HG02588 (cell line): ENCODE data around the gene MED6.
A peak's percentile ranks its signal among the peaks of the same experiment; 100 is the strongest.

Source experiments
- ATAC-seq: cut with Tn5 transposase; IDR thresholded peaks from one replicate; pipeline ENCODE4 v1.9.1; 2021; ENCODE audit warnings: mild to moderate bottlenecking, moderate library complexity; ENCODE audit not compliant: unreplicated experiment

Gene MED6, protein sequence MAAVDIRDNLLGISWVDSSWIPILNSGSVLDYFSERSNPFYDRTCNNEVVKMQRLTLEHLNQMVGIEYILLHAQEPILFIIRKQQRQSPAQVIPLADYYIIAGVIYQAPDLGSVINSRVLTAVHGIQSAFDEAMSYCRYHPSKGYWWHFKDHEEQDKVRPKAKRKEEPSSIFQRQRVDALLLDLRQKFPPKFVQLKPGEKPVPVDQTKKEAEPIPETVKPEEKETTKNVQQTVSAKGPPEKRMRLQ

DNA sequence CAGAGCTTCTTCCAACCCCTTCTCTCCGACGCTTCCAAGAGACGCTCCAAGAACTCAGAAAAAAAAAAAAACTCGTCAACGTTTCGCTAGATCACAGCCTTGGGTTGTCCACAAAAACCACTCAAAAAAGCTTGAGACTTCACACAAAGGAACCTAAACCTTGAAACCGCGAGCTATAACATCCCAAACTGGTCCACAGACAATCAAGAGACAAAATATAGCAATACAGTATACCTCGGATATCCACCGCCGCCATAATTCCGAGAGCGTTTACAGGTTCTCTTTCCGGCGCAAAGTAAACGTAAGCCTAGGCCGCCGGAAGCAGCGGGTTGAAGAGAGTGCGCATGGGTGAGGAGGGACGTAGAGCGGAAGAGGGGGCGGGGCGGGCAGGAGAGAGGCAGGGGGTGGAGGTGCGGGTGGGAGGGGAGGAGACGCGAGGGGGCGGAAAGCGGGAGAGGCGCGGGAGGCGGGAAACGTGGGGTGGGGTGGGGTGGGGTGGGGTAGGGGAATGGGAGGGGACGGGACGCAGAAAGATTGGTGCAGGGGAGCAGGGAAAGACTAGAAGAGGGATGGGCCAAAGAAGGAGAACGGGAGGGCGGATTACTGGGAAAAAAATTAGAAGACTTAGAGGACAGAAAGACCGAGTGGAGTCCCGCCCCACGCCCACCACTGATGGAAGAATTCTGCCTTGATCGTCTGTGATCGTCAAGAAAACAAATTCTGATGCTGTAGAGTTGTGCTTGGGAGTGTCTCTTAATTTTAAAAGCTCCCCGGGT, at the start of gene MED6:
Gene MED6, minus strand, starts transcription at position 274 of the 776 bp plus-strand sequence. Its CDS starts 18 bp downstream, at position 256.
- peak; percentile 91 for ATAC-seq

DNA sequence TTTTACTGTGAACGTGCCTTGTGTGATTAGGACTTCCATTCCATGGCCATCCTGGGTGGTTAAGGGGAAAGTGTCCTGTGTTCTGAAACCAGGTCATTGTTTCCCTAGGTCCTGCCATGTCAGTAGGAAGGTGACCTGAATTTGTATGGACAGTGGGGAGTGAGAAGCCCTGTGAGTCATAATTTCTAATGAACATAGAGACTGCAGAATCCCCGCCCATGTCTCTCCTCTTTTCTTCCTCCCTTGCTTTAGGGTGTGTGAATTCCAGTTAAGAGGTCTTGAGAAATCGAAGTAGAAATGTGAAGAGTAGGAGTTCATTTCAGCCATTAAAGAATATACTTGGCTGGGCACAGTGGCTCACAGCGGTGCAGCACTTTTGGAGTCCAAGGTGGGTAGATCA, 49.3 kb upstream of the MED6 start:
- no peak for ATAC-seq

DNA sequence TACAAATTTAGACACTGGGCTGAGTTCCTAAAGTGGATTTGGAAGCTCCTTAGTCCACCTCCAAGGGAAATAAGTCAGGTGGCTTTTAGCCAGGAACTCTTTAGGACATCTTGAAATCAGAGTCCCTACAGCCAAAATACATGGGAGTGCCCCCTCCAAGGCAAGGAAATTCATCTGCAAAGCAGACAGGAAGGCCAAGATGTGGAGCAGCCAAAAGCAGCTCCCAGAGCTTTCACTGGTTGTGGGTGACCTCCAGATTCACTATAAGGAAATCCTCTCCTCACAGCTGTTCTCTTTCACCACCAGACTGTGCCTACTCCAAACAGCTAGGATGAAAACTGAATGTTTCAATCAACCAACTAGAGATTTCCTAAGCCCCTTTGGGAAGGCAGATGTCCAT, 47.9 kb upstream of the MED6 start:
- no peak for ATAC-seq

DNA sequence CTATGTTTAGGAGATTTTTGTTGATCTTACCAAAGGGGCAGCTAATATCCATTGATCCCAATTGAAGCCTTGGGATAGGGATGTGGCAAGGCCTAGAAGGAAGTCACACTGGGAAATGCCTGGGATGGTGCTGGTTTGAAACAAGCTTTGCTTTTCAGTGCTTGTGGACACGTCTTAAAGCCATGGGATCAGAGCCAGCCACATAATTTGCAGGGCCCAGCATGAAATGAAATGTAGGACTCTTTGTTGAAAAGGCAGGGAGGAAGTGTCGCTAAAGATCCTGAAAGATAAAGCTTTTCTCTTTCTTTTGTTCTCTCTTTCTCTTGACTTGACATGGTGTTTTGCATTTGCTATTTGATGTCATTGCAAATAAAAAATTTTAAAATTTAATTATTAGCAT, 46.2 kb upstream of the MED6 start:
- ATAC-seq, result no peak

DNA sequence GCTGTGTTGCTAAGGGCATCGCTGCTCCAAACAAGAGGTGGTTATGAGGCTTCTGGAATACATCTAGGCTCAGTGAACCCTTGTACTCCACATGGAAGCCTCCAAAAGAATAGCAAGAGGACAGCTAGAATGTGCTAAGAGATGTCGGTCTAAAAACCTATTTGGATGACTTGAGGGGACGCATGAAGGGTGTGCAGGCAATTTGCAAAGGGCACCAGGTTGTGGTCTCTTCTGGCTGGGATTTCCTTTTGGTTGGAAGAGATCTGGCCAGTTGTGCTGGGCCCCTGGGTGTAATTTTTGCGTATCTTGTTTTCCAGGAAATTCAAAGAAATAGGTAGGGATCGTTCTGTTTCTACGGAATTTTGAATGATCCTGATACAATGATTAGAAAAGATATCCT, 45.4 kb upstream of the MED6 start:
- ATAC-seq, result no peak

DNA sequence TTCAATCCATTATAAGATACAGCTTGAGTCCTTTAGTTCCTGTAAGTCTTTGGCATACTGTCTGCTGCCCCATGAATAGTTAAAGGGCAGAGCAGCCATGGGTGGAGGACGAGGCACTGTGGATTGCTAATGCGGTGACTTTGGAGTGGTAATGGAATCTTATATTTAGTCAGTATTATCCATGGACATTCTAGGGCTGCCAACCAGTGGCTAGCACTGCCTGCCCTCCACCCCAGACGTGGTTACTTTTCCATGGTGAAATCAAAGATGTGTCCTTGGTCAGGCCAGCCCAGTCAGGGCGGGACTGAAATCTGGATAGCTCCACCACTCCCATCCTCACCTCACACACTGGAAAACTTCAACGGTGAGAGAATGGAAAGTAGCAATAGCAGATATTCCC, 43.5 kb upstream of the MED6 start:
- ATAC-seq, result no peak

DNA sequence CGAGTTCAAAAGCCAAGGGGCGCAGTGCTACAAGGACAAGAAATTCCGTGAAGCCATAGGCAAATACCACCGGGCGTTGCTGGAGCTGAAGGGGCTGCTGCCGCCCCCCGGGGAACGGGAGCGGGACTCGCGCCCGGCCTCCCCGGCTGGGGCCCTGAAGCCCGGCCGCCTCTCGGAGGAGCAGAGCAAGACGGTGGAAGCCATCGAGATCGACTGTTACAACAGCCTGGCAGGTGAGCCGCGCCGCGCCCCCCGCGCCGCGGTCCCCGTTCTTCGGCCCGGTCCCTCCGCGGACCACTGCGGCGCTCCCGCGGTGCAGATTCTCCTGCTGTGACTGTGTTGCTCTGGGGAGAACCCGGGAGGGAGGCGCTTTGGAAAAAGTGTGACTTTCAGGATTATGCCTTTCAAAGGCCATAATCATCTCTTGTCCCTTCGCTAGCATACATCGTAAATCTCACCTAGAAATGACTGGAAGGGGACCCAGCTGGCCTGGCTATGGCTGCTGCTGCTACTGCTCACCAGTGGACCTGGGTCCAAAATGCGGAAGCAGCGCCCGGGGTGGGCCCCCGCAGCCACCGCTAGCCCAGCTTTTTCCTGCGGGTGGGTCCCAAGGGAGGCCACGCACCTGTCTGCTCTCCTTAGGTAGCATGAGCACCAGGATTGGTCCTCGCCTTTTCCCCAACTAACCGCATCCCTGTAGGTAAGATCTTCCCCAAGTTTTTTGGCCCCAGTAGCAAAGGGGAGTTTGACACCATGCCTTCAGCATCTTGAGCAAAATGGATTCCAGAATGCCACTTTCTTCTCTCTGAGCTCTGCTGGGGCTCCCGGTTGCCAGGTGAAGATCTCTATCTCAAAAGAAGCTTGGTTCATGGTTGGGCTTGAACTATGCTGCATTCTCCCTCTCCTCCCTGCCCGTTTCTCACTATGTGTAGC, 42.1 kb upstream of the MED6 start:
- peak; percentile 36 for ATAC-seq

DNA sequence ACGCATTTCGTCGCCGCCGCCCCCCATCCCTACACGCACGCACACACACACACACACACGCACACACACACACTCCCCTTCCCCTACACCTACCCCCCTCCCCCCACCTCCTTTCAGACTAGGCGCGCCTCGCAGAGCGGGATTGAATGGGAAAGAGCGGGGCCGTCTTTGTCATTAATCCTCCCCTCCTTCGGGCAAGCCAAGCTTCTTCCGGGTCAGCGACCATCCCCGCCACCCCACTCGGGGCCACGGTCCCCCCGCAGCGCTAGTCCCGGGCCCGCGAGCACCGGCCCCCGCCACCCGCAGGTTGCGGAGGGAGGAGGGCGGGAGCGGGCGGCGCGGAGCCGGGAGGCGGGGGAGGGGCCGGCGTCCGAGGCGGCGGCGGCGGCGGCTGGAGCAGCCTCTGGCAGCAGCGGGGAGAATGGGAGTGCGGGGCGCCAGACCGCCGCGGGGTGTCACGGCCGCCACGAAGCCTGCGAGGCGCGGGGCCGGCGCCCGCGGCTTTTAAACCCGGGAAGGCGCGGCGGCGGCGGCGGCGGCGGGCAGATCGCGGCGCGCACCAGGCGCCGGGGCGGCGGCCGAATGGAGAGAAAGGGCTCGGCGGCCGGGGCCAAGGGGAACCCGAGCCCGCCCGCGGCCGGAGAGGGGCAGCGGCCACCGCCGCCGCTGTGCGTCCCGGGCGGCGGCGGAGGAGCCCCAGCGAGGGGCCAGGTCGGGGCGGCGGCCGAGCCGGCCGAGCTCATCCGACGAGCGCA, 41.3 kb upstream of the MED6 start, which contains the start of gene TTC9:
Gene TTC9, plus strand, starts transcription at position 369 of the 755 bp plus-strand sequence. Its CDS starts 214 bp downstream, at position 583.
- peak; percentile 21 for ATAC-seq

DNA sequence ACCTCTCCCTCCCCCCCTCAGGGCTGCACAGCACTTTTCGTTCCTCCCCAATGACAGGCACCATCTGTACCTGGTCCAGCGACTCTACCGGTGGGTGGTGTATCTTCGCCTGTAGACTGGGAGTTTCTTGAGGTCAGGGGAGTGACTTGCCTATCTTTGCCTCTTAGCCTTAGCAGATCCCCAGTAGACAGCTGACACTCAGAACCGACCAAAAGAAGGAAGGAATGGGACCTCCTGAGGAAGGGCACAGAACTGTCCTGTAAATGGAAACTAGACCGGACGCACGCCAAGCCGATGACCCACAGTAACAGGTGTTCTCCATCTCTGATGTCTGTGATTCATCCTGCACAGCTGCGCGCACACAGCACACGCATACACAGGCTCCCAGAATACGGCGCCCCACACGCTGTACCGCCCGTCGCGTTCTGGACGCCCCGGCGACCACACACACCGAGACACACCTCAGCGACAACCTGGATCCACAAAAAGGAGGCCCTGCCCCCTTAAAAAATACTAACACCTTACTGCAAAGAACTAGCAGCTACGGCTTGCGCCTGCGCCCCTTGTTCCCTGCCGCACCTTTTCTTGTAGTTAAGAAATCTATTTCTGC, 40.6 kb upstream of the MED6 start:
- peak; percentile 59 for ATAC-seq

DNA sequence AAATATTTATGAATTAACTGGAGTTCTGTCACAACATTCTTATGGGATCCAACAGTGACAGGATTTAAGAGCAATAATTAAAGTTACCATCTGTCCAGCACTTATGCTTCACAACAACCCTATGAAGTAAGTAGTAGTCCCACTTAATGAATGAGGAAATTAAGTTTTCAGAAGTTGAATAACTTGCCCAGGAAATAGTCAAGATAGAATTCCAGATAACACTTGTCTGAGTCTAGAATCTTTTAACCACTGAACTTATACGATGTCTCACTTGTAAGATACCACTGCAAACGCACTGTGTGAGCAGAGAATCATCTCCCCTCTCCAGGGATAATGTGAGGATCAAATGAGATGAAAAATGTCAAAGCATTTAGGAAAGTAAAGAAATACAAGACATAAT, 38.0 kb upstream of the MED6 start:
- ATAC-seq, result no peak

DNA sequence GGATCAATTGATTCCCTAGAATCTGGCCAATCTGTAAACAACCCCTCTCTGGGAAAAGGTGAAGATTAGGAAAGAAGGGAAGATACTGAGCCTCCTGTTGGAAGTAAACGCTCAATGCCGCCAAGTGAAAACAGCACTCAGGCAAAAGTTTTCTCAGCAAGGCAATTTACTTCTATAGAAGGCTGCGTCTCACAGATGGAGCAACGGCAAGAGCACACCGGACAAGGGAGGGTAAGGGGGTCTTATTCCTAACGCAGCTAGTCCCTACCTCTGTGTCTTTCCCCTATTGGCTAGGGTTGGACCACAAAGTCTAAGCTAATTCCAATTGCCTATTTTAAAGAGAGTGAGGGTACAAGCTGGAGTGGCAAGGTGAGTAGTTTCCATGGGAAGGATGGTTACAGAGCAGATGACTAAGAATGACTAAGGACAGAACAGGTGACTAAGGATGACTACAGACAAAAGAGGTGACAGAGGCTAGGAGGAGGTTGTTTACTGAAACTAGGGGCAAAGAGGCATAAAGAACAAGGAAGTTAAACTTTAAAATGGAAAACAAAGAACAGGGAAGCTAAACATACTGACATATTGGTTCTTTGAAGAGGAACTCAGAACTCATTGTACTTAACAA, 35.6 kb upstream of the MED6 start:
- ATAC-seq, result no peak

DNA sequence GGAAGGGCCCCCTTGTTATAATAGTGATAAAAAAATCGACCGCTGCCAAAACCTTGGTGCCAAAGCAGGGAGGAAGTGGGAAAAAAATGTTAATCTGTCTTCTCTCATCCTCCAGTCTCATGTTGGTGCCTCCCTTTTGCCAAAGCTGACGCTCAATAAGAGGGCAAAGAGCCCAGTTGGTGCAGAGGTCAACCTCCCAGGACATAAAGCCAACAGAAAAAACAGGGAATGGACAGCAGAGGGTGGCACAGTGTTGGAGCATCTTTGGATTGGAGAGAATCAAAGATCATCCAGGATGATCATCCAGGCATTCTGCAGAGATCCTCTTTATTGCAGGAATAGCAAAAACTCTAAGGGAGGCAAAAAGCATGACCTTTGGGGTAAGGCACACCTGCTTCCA, 31.5 kb upstream of the MED6 start:
- no peak for ATAC-seq

DNA sequence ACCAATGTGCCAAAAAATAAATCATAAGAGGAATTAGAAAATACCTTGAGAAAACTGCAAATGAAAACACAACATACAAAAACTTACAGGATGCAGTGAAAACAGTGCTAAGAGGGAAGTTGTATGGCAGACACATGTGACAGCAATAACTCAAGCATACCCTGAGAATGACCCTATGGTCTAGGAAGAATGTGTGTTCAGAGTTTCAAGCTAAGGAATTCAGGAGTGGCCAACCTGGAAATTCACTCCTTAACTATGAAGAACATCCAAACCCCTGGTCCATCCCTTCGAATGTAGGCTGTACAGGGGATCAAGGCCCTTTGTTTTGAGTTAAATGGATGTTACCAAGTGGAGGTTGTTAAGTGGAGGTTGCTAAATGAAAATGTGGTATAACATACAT, 24.5 kb upstream of the MED6 start:
- no peak for ATAC-seq

DNA sequence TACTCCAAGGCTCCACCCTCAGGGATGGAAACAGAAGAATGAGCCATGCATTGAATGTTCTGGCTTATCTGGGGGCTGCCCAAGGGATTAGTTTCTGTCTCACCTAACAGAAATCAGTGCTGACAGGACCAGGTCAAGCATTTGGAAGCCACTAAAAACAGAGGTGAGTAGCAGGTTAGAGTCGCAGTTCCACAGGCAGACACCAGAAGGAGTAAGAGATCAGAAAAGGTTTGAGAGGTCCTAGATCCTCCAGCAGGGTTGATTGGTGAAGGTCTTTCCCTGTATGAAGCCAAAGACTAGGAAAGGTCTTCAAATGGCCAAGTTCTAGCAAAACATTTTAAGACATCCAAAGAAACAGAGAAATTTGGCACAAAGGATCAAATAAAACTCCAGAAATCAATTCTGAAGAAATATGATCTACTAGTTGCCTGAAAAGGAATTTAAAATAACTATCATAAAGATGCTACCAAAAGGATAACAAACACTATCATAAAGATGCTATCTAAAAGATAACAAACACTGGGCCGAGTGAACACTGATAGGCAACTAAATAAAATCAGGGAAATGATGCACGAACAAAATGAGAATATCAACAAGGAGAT, 21.8 kb upstream of the MED6 start:
- ATAC-seq, result no peak

DNA sequence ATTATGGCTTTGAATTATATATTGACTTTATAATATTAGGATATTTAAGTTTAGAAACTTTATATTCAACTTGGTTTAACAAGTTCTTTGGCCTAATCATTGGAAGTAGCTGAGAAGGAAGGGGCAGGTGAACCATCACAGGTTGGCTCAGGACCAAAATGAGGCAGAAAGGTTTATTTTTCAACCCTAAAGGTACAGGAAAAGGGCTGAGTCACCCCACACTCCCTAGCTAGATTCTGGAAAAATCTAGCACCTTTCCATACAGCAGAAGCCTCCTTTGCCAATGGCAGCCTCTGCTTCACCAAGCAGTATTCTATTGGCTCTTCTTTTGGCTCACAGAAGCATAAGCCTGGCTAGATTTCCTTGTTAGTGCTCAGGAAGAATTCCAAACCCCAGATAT, 19.3 kb upstream of the MED6 start:
- ATAC-seq, result no peak

DNA sequence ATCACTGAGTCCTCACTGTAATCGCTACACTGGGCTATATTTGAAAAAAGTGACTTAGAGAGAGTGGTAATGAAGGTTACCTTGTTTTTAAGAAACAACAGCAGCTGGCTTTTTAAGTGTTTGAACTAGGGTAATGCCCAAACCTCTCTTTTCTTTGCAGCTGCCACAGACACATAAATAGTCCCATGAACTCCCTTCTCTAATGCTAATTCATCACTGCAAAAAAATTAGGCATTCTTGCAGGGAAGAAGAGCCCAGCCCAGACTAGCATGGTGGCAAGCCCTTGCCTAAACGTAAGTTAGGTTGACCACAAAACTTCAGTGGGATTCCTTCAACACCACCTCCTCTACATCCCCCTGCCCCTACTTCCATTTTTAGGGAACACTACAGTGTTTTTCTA, 17.9 kb upstream of the MED6 start:
- ATAC-seq, result no peak

DNA sequence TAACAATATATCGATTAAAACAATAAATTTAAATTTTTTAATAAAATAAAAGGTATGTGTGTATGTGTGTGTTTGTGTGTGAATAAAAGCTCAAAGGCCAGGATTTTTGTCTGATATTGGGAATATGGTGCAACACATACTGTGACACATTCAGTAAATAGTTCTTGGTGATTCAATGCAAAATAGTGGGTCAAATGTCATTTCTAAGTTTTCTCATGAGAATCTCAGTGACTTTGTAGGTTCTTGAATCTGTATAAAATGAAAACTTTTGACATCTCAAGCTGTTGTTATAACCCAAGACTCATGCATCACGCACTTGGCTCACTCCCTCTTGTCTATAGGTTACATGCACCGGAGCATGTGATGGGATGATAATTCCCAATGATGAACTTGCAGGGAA, 16.2 kb upstream of the MED6 start:
- no peak for ATAC-seq

DNA sequence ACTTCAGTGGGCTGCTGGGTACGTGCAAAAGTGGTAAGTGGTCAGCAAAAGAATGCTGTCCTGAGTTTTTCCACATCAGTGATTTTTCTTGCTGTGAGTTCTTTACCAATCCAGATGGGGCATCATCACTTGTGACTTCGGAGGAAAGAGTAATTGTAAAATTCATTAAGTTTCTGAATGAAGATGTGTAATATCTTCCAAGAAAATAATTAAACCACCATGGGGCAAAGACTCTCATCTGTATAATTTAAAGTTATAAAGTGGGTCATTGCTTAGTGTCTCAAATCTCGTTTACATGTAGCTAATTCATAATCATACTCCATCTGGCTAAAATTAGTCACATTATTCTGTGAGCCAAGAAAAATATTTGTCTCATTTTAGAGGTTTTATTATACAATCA, 10.8 kb upstream of the MED6 start:
- ATAC-seq, result no peak

DNA sequence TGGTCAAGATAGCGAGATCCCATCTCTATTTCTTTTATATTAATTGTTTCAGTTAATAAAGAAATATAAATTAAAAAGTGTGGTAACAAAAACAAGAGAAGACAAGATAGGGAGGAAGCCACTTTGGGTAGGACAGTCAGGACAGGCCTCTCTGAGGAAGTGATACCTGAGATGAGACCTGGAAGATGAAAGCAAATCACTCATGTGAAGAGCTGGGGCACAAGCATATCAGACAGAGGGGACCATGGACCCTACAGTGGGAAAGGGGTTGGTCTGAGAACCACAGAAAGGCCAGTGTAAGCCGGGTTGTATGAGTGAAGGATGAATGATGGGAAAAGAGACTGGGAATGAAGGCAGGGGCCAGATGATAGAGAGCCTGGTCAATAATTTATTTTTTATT, 1.8 kb upstream of the MED6 start:
- ATAC-seq, result no peak
